22Rv1 (cell line): Measurements from ENCODE around the gene PPP1R9B.

Source experiments
- ZFX ChIP-seq: fragments of 450-650 bp; IDR thresholded peaks from 2 replicates; pipeline ENCODE4 v1.6.1; 2017; ENCODE audit warnings: antibody characterized with exemption, borderline replicate concordance
- TF ChIP-seq, protein P1 (sequence below): fragments of 450-650 bp; IDR thresholded peaks from 2 replicates; pipeline ENCODE4 v1.5.1; 2017; ENCODE audit warnings: mild to moderate bottlenecking

DNA sequence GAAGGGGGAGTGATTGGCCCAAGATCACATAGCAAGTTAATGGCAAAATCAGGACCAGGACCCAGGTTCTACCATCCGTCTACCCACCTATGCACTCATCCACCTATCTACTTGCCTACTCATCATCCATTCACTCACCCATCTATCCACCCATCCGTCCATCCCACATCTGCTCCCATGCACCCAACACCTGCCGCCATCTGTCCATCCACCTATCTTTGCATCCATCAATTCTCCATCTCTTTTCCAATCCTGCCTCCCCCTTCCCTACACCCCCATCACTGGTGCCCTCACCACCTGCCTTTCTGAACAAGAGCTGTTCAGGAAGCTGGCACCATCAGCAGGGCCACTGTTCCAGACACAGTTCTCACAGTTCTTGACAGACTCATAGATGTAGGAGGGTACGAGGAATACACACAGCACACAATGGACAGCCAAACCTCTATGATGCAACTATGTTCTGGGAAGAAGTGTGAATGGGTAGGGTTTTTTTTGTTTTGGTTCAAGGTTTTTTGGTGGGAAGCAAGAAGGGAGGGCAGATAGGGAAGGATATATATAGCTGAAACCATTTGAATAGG is 25.0 kb downstream of the PPP1R9B start:
- TF ChIP-seq, protein P1, sequence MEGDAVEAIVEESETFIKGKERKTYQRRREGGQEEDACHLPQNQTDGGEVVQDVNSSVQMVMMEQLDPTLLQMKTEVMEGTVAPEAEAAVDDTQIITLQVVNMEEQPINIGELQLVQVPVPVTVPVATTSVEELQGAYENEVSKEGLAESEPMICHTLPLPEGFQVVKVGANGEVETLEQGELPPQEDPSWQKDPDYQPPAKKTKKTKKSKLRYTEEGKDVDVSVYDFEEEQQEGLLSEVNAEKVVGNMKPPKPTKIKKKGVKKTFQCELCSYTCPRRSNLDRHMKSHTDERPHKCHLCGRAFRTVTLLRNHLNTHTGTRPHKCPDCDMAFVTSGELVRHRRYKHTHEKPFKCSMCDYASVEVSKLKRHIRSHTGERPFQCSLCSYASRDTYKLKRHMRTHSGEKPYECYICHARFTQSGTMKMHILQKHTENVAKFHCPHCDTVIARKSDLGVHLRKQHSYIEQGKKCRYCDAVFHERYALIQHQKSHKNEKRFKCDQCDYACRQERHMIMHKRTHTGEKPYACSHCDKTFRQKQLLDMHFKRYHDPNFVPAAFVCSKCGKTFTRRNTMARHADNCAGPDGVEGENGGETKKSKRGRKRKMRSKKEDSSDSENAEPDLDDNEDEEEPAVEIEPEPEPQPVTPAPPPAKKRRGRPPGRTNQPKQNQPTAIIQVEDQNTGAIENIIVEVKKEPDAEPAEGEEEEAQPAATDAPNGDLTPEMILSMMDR = no peak
- no peak for TF ChIP-seq ZFX
